Loucy (cell line): ENCODE results near the gene SLCO2A1.

Experiments
- H2AFZ ChIP-seq: fragments of 200-600 bp; sonication (generic); 2 replicates; pipeline ENCODE4 v1.6.0; 2016; ENCODE audit warnings: antibody characterized with exemption, mild to moderate bottlenecking, low read length, moderate library complexity
- H3F3A ChIP-seq: fragments of 200-600 bp; 2 replicates; pipeline ENCODE4 v1.6.0; 2016; ENCODE audit warnings: antibody characterized with exemption, low read depth, mild to moderate bottlenecking
- H3K27me3 ChIP-seq: fragments of 200-600 bp; sonication (generic); 2 replicates; pipeline ENCODE4 v1.6.1; 2014; ENCODE audit warnings: low read length, mild to moderate bottlenecking; ENCODE audit not compliant: insufficient read depth, poor library complexity, severe bottlenecking
- H3K36me3 ChIP-seq: fragments of 200-600 bp; sonication (generic); 2 replicates; pipeline ENCODE4 v1.6.1; 2016; ENCODE audit warnings: low read length; ENCODE audit not compliant: insufficient read depth
- H3K4me1 ChIP-seq: fragments of 200-600 bp; sonication (generic); 2 replicates; pipeline ENCODE4 v1.5.1; 2014; ENCODE audit warnings: low read length, mild to moderate bottlenecking; ENCODE audit not compliant: insufficient read depth, poor library complexity, severe bottlenecking
- H3K4me2 ChIP-seq: fragments of 200-600 bp; sonication (generic); 2 replicates; pipeline ENCODE4 v1.6.0; 2014; ENCODE audit warnings: antibody characterized with exemption, low read length, low read depth, mild to moderate bottlenecking; ENCODE audit not compliant: poor library complexity, severe bottlenecking
- H3K4me3 ChIP-seq: fragments of 200-600 bp; sonication (generic); 2 replicates; pipeline ENCODE4 v1.5.1; 2014; ENCODE audit warnings: low read length, mild to moderate bottlenecking, mixed read lengths; ENCODE audit not compliant: poor library complexity, severe bottlenecking
- H3K79me2 ChIP-seq: fragments of 200-600 bp; sonication (generic); 2 replicates; pipeline ENCODE4 v1.6.1; 2014; ENCODE audit warnings: low read length; ENCODE audit not compliant: insufficient read depth
- H3K9ac ChIP-seq: fragments of 200-600 bp; sonication (generic); 2 replicates; pipeline ENCODE4 v1.6.0; 2014; ENCODE audit warnings: mild to moderate bottlenecking, low read depth, low read length, moderate library complexity; ENCODE audit not compliant: poor library complexity, severe bottlenecking
- H3K9me2 ChIP-seq: fragments of 200-600 bp; sonication (generic); replicated peaks from 2 replicates; pipeline ENCODE4 v1.6.1; 2016; ENCODE audit warnings: low read depth, low read length, mixed read lengths
- H3K9me3 ChIP-seq: fragments of 200-600 bp; sonication (generic); 2 replicates; pipeline ENCODE4 v1.6.1; 2014; ENCODE audit warnings: mild to moderate bottlenecking, antibody characterized with exemption, low read length, low read depth; ENCODE audit not compliant: insufficient read depth
- H4K20me1 ChIP-seq: fragments of 200-600 bp; sonication (generic); 2 replicates; pipeline ENCODE4 v1.6.0; 2014; ENCODE audit warnings: antibody characterized with exemption, low read length, mild to moderate bottlenecking; ENCODE audit not compliant: insufficient read depth, poor library complexity, severe bottlenecking
- EZH2phosphoT487 ChIP-seq: fragments of 200-600 bp; IDR thresholded peaks from 2 replicates; pipeline ENCODE4 v1.6.1; 2018; ENCODE audit warnings: antibody characterized with exemption, mild to moderate bottlenecking, moderate library complexity, borderline replicate concordance
- TF ChIP-seq, protein P1 (sequence below): fragments of 200-600 bp; sonication (generic); conservative IDR thresholded peaks from 2 replicates; pipeline ENCODE4 v1.5.1; 2014; ENCODE audit warnings: mild to moderate bottlenecking, antibody characterized with exemption, low read length

Gene SLCO2A1

DNA sequence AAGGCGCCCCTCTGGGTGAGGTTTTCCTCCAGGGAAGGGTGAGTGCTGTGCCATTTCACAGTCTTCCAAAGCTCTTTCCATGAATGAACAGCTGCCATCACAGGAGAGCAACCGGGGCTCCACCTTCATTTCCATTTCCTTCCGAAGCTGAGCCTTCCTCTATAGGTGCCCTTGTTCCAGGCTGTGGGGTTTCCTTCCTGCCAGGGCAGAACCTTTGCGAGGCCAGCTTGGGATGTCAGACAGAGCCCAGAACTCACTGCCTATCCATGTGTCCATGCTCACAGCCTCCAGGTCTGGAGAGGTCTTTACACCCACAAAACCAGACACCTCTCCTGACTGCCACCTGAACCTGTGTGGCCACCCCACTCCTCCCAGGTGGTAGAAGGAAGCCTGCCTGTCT is 49.2 kb downstream of the SLCO2A1 start:
- Histone ChIP-seq H3K36me3 (no peaks in the 10 kb centered on the region), H3F3A (no peaks in the 10 kb centered on the region), H3K9me2 (no peaks in the 10 kb centered on the region), H3K4me1 (peaks cover 21% of the 10 kb centered on the region), H3K4me2 (no peak overlapping the region), H4K20me1 (no peaks in the 10 kb centered on the region), H3K9me3 (no peaks in the 10 kb centered on the region), H3K79me2 (no peaks in the 10 kb centered on the region), H3K4me3 (no peak overlapping the region), H2AFZ (no peak overlapping the region), H3K9ac (no peak overlapping the region), H3K27me3 (no peaks in the 10 kb centered on the region)
- TF ChIP-seq EZH2phosphoT487 = no peak
- TF ChIP-seq, protein P1, sequence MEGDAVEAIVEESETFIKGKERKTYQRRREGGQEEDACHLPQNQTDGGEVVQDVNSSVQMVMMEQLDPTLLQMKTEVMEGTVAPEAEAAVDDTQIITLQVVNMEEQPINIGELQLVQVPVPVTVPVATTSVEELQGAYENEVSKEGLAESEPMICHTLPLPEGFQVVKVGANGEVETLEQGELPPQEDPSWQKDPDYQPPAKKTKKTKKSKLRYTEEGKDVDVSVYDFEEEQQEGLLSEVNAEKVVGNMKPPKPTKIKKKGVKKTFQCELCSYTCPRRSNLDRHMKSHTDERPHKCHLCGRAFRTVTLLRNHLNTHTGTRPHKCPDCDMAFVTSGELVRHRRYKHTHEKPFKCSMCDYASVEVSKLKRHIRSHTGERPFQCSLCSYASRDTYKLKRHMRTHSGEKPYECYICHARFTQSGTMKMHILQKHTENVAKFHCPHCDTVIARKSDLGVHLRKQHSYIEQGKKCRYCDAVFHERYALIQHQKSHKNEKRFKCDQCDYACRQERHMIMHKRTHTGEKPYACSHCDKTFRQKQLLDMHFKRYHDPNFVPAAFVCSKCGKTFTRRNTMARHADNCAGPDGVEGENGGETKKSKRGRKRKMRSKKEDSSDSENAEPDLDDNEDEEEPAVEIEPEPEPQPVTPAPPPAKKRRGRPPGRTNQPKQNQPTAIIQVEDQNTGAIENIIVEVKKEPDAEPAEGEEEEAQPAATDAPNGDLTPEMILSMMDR = no peak

DNA sequence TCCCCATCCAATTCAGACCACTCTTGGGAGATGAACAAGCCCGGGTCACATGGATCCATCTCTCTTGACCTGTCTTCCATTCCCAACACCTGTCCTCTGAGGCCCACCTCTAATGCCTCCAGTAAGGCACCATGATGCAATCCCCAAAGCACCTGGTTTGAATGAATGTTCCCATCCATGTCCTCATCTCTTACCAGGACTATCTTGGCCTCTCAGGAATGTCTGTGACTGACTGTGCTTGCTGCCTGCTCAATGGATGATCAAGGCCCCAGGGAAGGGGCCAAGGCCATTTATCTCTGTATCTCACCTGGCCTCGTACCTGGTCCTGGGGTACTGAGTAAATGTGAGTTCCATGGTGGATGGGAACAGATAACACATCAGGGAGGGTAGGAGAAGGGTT is 49.7 kb downstream of the SLCO2A1 start:
- Histone ChIP-seq H3K36me3 (no peaks in the 10 kb centered on the region), H3K4me2 (no peak overlapping the region), H3F3A (no peaks in the 10 kb centered on the region), H3K9me2 (no peaks in the 10 kb centered on the region), H3K27me3 (no peaks in the 10 kb centered on the region), H3K4me3 (no peak overlapping the region), H4K20me1 (no peaks in the 10 kb centered on the region), H2AFZ (no peak overlapping the region), H3K9me3 (no peaks in the 10 kb centered on the region), H3K9ac (no peak overlapping the region), H3K4me1 (peaks cover 16% of the 10 kb centered on the region), H3K79me2 (no peaks in the 10 kb centered on the region)
- TF ChIP-seq EZH2phosphoT487 = no peak
- TF ChIP-seq, protein P1 = no peak

DNA sequence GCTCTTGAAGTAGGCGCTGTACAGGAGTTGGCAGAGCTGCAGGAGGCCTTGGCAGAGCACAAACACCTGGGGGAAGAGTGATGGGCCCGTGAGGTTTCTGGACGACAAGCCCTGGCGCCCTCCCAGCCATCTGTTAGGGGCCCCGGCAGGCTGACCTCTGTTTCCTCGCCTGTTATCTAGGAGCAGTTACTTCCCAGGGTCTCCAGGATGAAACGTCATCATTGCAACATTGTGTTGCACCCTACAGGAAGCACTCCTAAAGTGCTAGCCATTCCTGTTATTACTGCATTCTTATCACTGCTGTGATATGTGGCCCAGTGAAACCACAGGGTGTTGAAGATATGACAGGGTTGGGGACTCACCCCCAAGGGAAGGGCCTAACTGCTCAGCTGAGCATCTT is 50.2 kb downstream of the SLCO2A1 start:
- no peaks in the 10 kb centered on the region for H3K36me3 ChIP-seq
- H3F3A ChIP-seq = no peaks in the 10 kb centered on the region
- H3K4me3 ChIP-seq = no peak overlapping the region
- no peak overlapping the region for H3K4me2 ChIP-seq
- no peaks in the 10 kb centered on the region for H3K27me3 ChIP-seq
- no peaks in the 10 kb centered on the region for H3K9me3 ChIP-seq
- H3K9ac ChIP-seq = no peak overlapping the region
- no peaks in the 10 kb centered on the region for H3K9me2 ChIP-seq
- no peaks in the 10 kb centered on the region for H4K20me1 ChIP-seq
- no peak overlapping the region for H2AFZ ChIP-seq
- H3K4me1 ChIP-seq = peaks cover 12% of the 10 kb centered on the region
- H3K79me2 ChIP-seq = no peaks in the 10 kb centered on the region
- no peak for TF ChIP-seq EZH2phosphoT487
- TF ChIP-seq, protein P1 = no peak
